Measurements from ENCODE around the gene SCN8A.

Gene SCN8A

GRCh38 chr12:51822956-51823355 lies 231.9 kb downstream of the SCN8A start:
- Histone ChIP-seq H2BK12ac (ENCODE audit: low read length) (no peak overlapping the region), H3K4ac (ENCODE audit: low read depth, low read length) (no peak overlapping the region), H3K9ac (ENCODE audit: low read length) (no peak overlapping the region), H2BK120ac (ENCODE audit: insufficient read depth, low read length, poor library complexity) (no peak overlapping the region), H3K36me3 (ENCODE audit: control insufficient read depth in 1 of 2, insufficient read depth in 2 of 2, low read length in 2 of 2) (peaks cover 36 to 40% of the 10 kb centered on the region in 2 experiments), H3K27ac (ENCODE audit: low read depth, low read length) (no peak overlapping the region), H4K91ac (ENCODE audit: low read depth, low read length) (no peak overlapping the region), H3K4me3 (ENCODE audit: low read depth, low read length) (no peak overlapping the region), H2AFZ (ENCODE audit: insufficient read depth, low read length, poor library complexity) (no peak overlapping the region), H3K4me1 (ENCODE audit: control insufficient read depth in 1 of 2, insufficient read depth in 2 of 2, low read length in 2 of 2) (peaks cover 8 to 10% of the 10 kb centered on the region in 2 experiments), H3K9me3 (ENCODE audit: insufficient read depth, low read depth, low read length) (no peaks in the 10 kb centered on the region), H3K27me3 (ENCODE audit: insufficient read depth, low read length) (no peaks in the 10 kb centered on the region), H3K79me1 (ENCODE audit: low read length) (peaks cover 5% of the 10 kb centered on the region), H3K79me2 (ENCODE audit: control insufficient read depth, insufficient read depth, low read length, poor library complexity) (peaks cover 4% of the 10 kb centered on the region), H3K18ac (ENCODE audit: low read length) (no peak overlapping the region), H4K8ac (ENCODE audit: low read depth, low read length) (no peak overlapping the region), H2AK5ac (ENCODE audit: low read length) (no peak overlapping the region), H2BK5ac (ENCODE audit: low read depth, low read length, poor library complexity) (no peak overlapping the region), H4K12ac (ENCODE audit: low read depth, low read length) (no peak overlapping the region), H3K14ac (ENCODE audit: low read length) (no peak overlapping the region), H3K23ac (ENCODE audit: low read length) (no peak overlapping the region), H3K4me2 (ENCODE audit: low read length) (no peak overlapping the region)
- DNase-seq, result peak; percentile 40 to 46
- WGBS (ENCODE audit: extremely low coverage, insufficient coverage, insufficient read length), result no CpG with 5 or more reads among the region's 4 CpGs

GRCh38 chr12:51823875-51824565 lies 233.0 kb downstream of the SCN8A start:
- Histone ChIP-seq H3K4ac (ENCODE audit: low read depth, low read length) (no peak overlapping the region), H3K79me1 (ENCODE audit: low read length) (peaks cover 7% of the 10 kb centered on the region), H3K4me1 (ENCODE audit: control insufficient read depth in 1 of 2, insufficient read depth in 2 of 2, low read length in 2 of 2) (peaks cover 18 to 20% of the 10 kb centered on the region in 2 experiments), H2AK5ac (ENCODE audit: low read length) (no peak overlapping the region), H3K18ac (ENCODE audit: low read length) (no peak overlapping the region), H3K36me3 (ENCODE audit: control insufficient read depth in 1 of 2, insufficient read depth in 2 of 2, low read length in 2 of 2) (peaks cover 34 to 39% of the 10 kb centered on the region in 2 experiments), H4K91ac (ENCODE audit: low read depth, low read length) (no peak overlapping the region), H3K27me3 (ENCODE audit: insufficient read depth, low read length) (no peaks in the 10 kb centered on the region), H3K4me3 (ENCODE audit: low read depth, low read length) (no peak overlapping the region), H3K9ac (ENCODE audit: low read length) (no peak overlapping the region), H3K4me2 (ENCODE audit: low read length) (no peak overlapping the region), H2BK120ac (ENCODE audit: insufficient read depth, low read length, poor library complexity) (no peak overlapping the region), H3K27ac (ENCODE audit: low read depth, low read length) (no peak overlapping the region), H4K12ac (ENCODE audit: low read depth, low read length) (no peak overlapping the region), H3K14ac (ENCODE audit: low read length) (no peak overlapping the region), H3K79me2 (ENCODE audit: control insufficient read depth, insufficient read depth, low read length, poor library complexity) (peaks cover 4% of the 10 kb centered on the region), H4K8ac (ENCODE audit: low read depth, low read length) (no peak overlapping the region), H2BK12ac (ENCODE audit: low read length) (no peak overlapping the region), H2AFZ (ENCODE audit: insufficient read depth, low read length, poor library complexity) (no peak overlapping the region), H3K9me3 (ENCODE audit: insufficient read depth, low read depth, low read length) (no peaks in the 10 kb centered on the region), H2BK5ac (ENCODE audit: low read depth, low read length, poor library complexity) (no peak overlapping the region), H3K23ac (ENCODE audit: low read length) (no peak overlapping the region)
- DNase-seq, result peak; percentile 43 to 83
- no CpG with 5 or more reads among the region's 6 CpGs for WGBS (ENCODE audit: extremely low coverage, insufficient coverage, insufficient read length)

- H3K4ac ChIP-seq (ENCODE audit: low read depth, low read length), result no peak overlapping the region
- peaks cover 7% of the 10 kb centered on the region for H3K79me1 ChIP-seq (ENCODE audit: low read length)
- H3K18ac ChIP-seq (ENCODE audit: low read length), result peak overlapping the region; percentile 46
- H3K36me3 ChIP-seq (ENCODE audit: control insufficient read depth in 1 of 2, insufficient read depth in 2 of 2, low read length in 2 of 2), result peaks cover 28 to 35% of the 10 kb centered on the region in 2 experiments
- H2AFZ ChIP-seq (ENCODE audit: insufficient read depth, low read length, poor library complexity), result no peak overlapping the region
- H2BK12ac ChIP-seq (ENCODE audit: low read length), result no peak overlapping the region
- no peak overlapping the region for H2BK5ac ChIP-seq (ENCODE audit: low read depth, low read length, poor library complexity)
- H3K23ac ChIP-seq (ENCODE audit: low read length), result no peak overlapping the region
- H4K91ac ChIP-seq (ENCODE audit: low read depth, low read length), result no peak overlapping the region
- no peak overlapping the region for H3K27ac ChIP-seq (ENCODE audit: low read depth, low read length)
- H3K27me3 ChIP-seq (ENCODE audit: insufficient read depth, low read length), result no peaks in the 10 kb centered on the region
- H3K9ac ChIP-seq (ENCODE audit: low read length), result no peak overlapping the region
- no peak overlapping the region for H3K4me3 ChIP-seq (ENCODE audit: low read depth, low read length)
- H3K14ac ChIP-seq (ENCODE audit: low read length), result no peak overlapping the region
- no peak overlapping the region for H2BK120ac ChIP-seq (ENCODE audit: insufficient read depth, low read length, poor library complexity)
- H2AK5ac ChIP-seq (ENCODE audit: low read length), result no peak overlapping the region
- H4K12ac ChIP-seq (ENCODE audit: low read depth, low read length), result no peak overlapping the region
- no peak overlapping the region for H4K8ac ChIP-seq (ENCODE audit: low read depth, low read length)
- no peak for DNase-seq
- peaks cover 24 to 26% of the 10 kb centered on the region in 2 experiments for H3K4me1 ChIP-seq (ENCODE audit: control insufficient read depth in 1 of 2, insufficient read depth in 2 of 2, low read length in 2 of 2)
- no peaks in the 10 kb centered on the region for H3K9me3 ChIP-seq (ENCODE audit: insufficient read depth, low read depth, low read length)
- no peak overlapping the region for H3K4me2 ChIP-seq (ENCODE audit: low read length)
- H3K79me2 ChIP-seq (ENCODE audit: control insufficient read depth, insufficient read depth, low read length, poor library complexity), result peaks cover 4% of the 10 kb centered on the region
- no CpG with 5 or more reads among the region's 5 CpGs for WGBS (ENCODE audit: extremely low coverage, insufficient coverage, insufficient read length)
Observed at GRCh38 chr12:51825216-51825615, 234.2 kb downstream of the SCN8A start.

- peak overlapping the region; percentile 1 for H3K14ac ChIP-seq (ENCODE audit: low read length)
Observed at GRCh38 chr12:51826881-51827280, 235.8 kb downstream of the SCN8A start.

More at GRCh38 chr12:51826881-51827280, 235.8 kb downstream of the SCN8A start:
- Histone ChIP-seq H3K9ac (ENCODE audit: low read length) (no peak overlapping the region), H2AFZ (ENCODE audit: insufficient read depth, low read length, poor library complexity) (no peak overlapping the region), H3K79me2 (ENCODE audit: control insufficient read depth, insufficient read depth, low read length, poor library complexity) (peaks cover 4% of the 10 kb centered on the region), H2BK12ac (ENCODE audit: low read length) (no peak overlapping the region), H3K18ac (ENCODE audit: low read length) (peak overlapping the region; percentile 39), H3K27me3 (ENCODE audit: insufficient read depth, low read length) (no peaks in the 10 kb centered on the region), H3K36me3 (ENCODE audit: control insufficient read depth in 1 of 2, insufficient read depth in 2 of 2, low read length in 2 of 2) (peaks cover 14 to 26% of the 10 kb centered on the region in 2 experiments), H3K4me2 (ENCODE audit: low read length) (no peak overlapping the region), H3K4me3 (ENCODE audit: low read depth, low read length) (no peak overlapping the region), H4K91ac (ENCODE audit: low read depth, low read length) (no peak overlapping the region), H4K8ac (ENCODE audit: low read depth, low read length) (no peak overlapping the region), H4K12ac (ENCODE audit: low read depth, low read length) (no peak overlapping the region), H3K23ac (ENCODE audit: low read length) (no peak overlapping the region), H2BK120ac (ENCODE audit: insufficient read depth, low read length, poor library complexity) (no peak overlapping the region), H2BK5ac (ENCODE audit: low read depth, low read length, poor library complexity) (no peak overlapping the region), H3K4ac (ENCODE audit: low read depth, low read length) (peak overlapping the region; percentile 57), H3K27ac (ENCODE audit: low read depth, low read length) (no peak overlapping the region), H3K9me3 (ENCODE audit: insufficient read depth, low read depth, low read length) (no peaks in the 10 kb centered on the region), H2AK5ac (ENCODE audit: low read length) (no peak overlapping the region), H3K79me1 (ENCODE audit: low read length) (peaks cover 7% of the 10 kb centered on the region), H3K4me1 (ENCODE audit: control insufficient read depth in 1 of 2, insufficient read depth in 2 of 2, low read length in 2 of 2) (peaks cover 24 to 29% of the 10 kb centered on the region in 2 experiments)
- DNase-seq, result no peak
- no CpG with 5 or more reads among the region's 4 CpGs for WGBS (ENCODE audit: extremely low coverage, insufficient coverage, insufficient read length)
